ENCODE results near the gene BTBD16.

DNA sequence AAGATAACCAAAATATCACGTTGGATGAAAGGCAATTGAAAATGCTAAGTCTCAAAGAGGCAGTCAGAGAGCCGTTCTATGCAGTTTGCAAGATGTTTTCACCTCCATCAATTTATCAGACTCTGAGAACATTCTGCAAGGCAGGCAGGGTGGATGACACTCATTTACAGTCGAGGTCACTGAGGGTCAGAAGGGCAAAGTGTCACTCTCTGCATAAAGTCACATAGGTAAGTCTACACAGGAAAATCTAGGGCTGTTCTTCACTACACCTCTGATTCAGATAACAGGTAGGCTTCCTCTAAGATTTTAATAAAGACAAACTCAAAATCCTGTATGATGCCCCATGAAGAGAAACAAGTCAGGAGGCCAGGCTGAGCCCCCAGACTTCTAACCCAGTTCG, 102.0 kb downstream of the BTBD16 start:
- TF ChIP-seq, protein P1, sequence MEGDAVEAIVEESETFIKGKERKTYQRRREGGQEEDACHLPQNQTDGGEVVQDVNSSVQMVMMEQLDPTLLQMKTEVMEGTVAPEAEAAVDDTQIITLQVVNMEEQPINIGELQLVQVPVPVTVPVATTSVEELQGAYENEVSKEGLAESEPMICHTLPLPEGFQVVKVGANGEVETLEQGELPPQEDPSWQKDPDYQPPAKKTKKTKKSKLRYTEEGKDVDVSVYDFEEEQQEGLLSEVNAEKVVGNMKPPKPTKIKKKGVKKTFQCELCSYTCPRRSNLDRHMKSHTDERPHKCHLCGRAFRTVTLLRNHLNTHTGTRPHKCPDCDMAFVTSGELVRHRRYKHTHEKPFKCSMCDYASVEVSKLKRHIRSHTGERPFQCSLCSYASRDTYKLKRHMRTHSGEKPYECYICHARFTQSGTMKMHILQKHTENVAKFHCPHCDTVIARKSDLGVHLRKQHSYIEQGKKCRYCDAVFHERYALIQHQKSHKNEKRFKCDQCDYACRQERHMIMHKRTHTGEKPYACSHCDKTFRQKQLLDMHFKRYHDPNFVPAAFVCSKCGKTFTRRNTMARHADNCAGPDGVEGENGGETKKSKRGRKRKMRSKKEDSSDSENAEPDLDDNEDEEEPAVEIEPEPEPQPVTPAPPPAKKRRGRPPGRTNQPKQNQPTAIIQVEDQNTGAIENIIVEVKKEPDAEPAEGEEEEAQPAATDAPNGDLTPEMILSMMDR (IDR thresholded peaks at IDR 0.05; ENCODE audit: poor library complexity): no peak
- no peak for TF ChIP-seq EZH2 (IDR thresholded peaks at IDR 0.05; ENCODE audit: borderline replicate concordance)
